Inflammatory macrophage treated with lipopolysaccharide for 1 hour (primary cell): Measurements from ENCODE around the gene FAM171A1.
"Not testable (repeated sequence)": the region's sequence is repeated elsewhere in the genome, so short reads cannot be mapped to it uniquely, and the experiment has no call there.

ENCODE experiments used
- DNase-seq, 2 donors: peaks; one replicate each; pipeline ENCODE4 v3.0.0-alpha.2; 2020 to 2022

Gene FAM171A1

DNA sequence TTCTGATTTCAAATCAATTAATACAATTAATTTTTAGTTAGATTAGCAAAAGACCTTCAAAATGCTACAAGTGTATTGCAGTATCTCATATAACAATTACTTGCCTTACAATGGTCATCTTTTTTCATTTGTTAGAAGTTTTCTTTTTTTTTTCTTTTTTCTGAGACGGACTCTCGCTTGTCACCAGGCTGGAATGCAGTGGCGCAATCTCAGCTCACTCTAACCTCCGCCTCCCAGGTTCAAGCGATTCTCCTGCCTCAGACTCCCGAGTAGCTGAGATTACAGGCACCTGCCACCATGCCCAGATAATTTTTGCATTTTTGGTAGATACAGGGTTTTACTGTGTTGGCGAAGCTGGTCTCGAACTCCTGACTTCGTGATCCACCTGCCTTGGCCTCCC is 95.0 kb downstream of the FAM171A1 start:
- not testable (repeated sequence) for DNase-seq

DNA sequence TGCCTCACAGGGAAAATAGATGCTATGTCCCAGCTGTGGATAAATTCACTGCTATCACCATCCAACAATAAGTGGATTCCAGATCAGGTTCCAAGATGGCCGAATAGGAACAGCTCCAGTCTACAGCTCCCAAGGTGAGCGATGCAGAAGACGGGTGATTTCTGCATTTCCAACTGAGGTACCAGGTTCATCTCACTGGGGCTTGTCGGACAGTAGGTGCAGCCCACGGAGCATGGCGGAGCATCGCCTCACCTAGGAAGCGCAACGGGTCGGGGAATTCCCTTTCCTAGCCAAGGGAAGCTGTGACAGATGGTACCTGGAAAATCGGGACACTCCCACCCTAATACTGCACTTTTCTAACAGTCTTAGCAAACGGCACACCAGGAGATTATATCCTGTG is 101.3 kb downstream of the FAM171A1 start:
- DNase-seq, result not testable (repeated sequence)

DNA sequence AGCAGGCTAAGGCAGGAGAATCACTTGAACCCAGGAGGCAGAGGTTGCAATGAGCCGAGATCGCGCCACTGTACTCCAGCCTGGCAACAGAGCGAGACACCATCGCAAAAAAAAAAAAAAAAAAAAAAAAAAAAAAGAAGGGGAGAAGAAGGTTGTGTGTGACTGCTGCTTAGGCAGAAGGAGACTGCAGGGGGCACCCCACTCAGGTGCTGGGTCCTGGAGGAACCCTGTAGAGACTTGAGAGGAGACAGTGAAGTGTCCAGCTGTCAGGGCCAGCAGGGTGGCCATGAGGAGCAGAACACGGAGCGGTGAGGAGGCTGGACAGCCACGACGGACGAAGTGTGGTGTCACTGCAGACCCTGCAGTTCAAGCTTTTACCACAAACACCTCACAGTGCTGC is 103.6 kb downstream of the FAM171A1 start:
- DNase-seq, result no peak

DNA sequence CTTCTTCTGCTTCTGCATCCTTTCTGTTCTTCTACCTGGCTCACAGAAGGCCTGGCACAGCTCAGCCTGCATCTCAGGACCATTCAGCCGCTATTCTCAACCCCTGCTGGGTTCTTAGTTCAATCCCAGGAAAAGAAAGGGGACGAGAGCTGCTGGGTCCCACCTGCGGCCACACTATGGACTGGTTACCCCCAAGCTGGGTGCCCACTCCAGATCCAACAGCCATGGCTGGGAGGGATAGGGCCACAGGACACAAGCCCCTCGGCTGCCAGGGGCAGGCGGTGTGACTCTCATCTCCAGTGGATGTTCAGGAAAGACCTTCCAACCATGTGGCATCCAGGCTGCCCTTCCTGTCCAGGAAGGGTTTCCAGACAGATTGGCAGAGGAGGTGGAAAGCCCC is 105.0 kb downstream of the FAM171A1 start:
- no peak for DNase-seq

GRCh38 chr10:15265558-15265957 is 105.5 kb downstream of the FAM171A1 start:
- no peak for DNase-seq

DNA sequence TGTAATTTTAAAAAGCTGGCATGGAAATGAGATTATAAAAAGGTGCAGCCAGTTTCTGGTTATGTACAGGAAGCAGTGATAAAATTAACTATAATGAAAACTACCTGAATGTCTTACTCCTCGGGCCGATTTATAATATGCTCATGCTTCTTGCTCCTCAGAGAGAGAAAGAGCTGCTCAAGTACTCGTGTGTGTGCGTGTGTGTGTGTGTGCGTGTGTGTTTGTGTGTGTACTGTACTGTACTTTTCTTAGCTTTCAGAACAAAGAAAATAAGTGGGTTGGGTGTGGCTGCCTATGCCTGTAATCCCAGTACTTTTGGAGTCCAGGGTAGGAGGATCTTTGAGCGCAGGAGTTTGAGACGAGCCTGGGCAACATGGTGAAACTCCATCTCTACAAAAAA is 106.0 kb downstream of the FAM171A1 start:
- DNase-seq, result no peak

- DNase-seq, result no peak
Measured at GRCh38 chr10:15263657-15264323, 107.3 kb downstream of the FAM171A1 start.

GRCh38 chr10:15262036-15262713 is 108.9 kb downstream of the FAM171A1 start:
- no peak for DNase-seq

GRCh38 chr10:15259136-15259535 is 112.0 kb downstream of the FAM171A1 start:
- DNase-seq, result no peak

DNA sequence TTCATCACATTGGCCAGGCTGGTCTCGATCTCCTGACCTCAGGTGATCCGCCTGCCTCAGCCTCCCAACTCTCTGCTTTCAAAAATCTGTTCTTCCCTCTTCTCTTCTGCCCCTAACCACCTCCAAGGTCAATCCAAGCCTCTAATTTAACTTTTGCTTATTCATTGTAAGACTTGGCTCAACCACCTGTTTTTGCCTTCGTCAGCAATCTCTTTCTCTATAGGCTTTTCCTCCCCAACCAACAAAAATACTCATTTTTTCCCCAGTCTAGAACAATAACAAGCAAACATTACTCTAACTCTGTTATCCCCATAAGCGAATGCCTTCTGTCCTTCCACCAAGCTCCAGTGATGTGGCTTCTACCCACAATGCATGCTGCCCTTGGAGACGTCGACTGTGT is 112.8 kb downstream of the FAM171A1 start:
- no peak for DNase-seq

DNA sequence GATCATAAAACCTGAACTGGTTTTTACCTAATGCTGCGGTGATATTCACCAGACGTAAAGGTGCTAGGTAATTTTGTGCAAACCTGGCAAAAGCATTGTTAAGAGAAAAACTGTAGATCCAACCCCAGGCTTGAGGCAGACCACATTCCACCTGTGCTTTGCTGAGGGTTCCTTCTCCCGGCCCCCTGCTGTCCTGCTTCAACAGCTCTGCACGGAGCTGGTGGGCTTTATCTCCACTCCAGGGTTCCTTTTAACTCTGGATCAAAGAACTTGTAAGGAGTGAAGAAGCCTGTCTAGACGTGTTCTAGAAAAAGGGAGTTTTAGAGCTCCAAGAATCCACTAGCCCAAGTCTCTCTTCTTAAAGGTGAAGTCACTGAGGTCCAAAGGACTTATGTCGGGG is 115.1 kb downstream of the FAM171A1 start:
- no peak for DNase-seq

DNA sequence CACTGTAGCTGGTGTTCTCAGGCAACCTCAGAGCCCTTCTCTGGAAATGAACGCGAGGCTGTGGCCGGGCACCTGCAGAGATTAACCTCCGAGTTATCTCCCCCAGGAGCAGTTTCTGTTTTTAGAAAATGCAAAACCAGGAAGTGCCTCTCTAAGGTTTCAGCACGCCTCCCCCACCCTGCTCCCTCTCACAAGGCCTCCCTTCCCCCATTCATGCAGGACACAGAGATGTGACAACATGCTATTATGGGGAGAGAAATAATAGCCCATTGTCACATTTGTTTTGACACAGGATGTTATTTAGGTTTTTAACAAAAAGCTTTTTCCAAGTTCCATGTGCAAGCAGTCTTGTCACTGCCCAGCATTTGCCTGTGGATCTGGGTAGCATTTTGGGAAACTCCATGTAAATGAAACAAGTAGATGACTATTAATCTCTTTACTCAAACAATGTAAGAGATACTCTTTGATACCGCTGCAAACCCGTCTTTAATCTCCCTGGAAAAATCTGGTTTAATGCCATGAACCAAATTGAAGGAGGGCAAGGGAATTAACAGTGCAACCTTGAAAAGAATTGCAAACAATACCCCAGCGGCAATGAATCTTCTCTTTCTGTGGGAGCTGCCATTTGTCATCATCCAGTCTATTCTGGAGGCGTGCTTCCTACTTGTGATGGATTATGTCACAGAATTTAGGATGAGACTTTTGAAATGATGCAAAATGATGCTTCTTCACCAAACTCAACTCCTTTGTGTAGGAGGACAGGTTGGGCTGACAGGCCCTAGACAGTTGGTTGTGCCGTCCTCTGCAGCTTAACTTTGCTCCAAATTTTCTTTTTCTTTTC is 116.1 kb downstream of the FAM171A1 start:
- no peak for DNase-seq

- no peak for DNase-seq
Measured at GRCh38 chr10:15253951-15254807, 116.9 kb downstream of the FAM171A1 start.

- DNase-seq, result no peak
Measured at GRCh38 chr10:15252396-15252795, 118.7 kb downstream of the FAM171A1 start.

DNA sequence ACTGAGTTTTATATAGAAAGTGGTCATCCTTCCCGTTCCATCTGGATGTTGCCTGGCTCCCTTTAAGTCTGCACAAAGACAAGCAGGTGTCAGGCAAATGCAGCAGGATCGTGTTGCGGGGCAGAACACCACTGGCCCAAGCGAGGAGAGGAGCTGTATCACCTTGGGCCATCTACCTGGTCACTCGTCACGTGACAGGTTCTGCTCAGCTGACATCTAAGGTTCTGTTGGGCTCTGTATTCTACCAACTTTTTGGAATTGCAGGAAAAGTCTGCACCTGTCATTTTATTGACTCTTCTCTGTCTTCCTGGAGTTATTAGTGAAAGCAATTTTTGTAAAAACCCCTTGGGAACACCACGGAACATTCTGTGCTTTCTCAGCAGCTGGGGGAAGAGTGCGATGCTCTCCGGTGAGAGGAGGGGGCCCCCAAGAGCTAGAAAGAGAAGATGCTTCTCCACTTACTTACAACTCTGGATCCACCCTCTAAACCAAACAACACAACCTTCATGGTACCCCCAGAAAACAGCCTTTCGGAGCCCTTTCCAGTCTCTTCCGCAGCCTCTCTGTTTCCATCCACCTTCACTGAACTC is 119.2 kb downstream of the FAM171A1 start:
- DNase-seq, result no peak

- no peak for DNase-seq
Measured at GRCh38 chr10:15245530-15245929, 125.6 kb downstream of the FAM171A1 start.

DNA sequence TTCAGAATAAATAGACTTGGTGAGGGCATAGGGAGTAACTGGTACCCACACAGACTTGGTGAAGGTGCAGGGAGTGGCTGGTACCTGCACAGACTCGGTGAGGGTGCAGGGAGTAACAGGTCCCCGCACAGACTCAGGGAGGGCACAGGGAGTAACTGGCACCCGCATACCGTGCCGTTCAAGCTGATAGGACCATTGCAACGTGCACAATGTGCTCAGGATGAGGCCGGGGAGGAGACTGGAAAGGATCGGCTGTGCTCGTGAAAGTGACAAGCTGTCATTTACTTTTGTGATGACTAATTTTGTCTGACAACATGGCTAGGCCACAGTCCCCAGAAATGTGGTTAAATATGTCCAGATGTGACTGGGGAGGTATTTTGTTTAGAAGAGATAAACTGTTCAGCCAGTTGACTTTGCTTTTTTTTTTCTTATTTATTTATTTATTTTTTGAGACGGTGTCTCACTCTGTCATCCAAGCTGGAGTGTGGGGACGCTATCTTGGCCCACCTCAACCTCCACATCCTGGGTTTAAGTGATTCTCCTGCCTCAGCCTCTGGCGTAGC is 126.4 kb downstream of the FAM171A1 start:
- DNase-seq, result no peak

DNA sequence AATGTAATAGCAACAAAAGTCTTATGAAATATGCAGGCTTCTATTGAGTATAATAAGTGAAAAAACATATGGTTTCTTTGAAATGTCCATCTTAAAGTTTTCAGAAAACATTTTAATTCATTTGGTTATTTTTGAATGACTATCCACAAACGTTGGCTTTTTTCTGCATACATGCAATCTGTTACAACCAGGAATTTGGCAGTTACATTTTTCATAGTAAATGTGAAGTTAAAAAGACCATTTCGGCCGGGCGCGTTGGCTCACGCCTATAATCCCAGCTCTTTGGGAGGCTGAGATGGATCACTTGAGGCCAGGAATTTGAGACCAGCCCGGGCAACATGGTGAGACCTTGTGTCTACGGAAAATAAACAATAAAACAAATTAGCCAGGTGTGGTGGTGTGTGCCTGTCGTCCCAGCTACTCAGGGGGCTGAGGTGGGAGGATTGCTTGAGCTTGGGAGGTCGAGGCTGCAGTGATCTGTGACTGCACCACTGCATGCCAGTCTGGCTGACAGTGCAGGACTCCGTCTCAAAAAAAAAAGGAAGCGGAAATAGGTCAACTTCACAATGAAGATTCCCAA is 128.7 kb downstream of the FAM171A1 start:
- DNase-seq, result no peak

DNA sequence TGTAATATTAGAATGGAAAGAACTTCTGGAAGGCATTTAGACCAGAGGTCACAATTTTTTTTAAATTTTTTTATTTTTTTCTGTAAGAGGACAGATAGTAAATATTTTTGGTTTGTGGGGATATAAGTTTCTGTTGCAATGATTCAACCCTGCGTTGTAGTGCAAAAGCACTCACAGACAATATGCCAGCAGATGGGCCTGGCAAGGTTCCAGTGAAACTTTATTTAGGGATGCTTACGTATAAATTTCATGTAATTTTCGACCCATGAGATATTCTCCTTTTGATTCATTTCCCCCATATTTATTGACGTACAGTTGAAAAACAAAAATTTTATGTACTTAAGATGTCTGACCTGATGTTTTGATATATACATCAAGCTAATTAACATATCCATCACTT is 129.8 kb downstream of the FAM171A1 start:
- DNase-seq, result no peak

DNA sequence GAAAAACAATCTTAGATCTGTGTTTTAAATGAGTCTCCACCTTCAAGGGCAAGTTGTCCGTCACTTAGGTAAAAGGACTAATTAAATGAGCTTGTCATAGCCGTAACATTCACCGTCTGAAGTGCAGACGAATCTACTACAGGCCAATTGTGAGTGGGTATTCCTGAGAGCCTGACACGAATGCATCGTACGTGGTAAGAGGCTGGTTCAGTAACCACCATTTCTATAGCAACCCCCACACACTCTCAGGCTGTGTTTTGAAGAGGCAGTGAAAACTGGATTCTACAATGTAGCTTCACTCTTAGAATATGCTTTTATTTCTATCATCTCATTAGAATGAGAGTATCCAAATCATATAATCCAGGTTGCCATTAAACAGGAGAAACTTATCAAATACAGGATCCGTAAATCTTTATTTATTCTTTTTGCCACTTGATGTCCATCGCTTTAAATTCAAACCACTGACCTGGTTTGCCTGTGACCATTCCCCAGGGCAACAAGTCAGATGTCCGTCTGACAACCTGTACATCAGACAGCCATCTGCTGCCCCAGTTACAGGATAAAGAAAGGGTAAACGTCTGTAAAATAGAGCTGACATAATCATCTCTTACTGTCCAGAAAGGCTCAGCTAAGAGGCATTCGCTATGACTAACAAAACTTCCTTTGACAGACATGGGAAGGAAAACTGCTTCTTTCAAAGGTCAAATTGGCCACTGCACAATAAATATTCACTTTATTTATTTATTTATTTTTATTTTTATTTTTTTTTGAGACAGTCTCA is 132.3 kb downstream of the FAM171A1 start:
- DNase-seq, result no peak

GRCh38 chr10:15237351-15237750 is 133.7 kb downstream of the FAM171A1 start:
- DNase-seq, result no peak
